NCI-H2227 treated with DMSO at 0.1 percent for 48 hours (cell line): ENCODE data around the gene ZNF831.

Experiments used
- DNase-seq: peaks from one replicate; lab custom pipeline; 2025; lab: John Stamatoyannopoulos, UW

The ZNF831 gene

DNA sequence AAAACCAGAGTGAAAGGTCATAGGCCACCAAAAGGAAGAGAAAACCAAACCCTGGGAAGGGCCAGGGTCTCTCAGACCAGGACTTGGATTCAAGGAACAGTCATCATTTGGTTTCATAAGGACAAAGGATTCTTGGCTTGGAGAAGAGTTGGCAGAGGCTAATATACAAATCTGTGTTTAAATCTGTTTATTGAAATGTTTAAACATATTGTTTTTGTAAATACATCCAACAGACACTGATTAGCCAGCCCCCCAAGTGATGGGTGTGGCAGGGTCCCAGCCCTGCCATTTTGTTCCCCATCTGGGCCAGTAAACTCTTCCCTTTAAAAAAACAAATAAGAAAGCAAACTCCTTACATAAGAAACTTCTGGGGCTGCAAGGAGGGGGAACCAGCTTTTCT lies 6.1 kb upstream of the ZNF831 start:
- no peak for DNase-seq

DNA sequence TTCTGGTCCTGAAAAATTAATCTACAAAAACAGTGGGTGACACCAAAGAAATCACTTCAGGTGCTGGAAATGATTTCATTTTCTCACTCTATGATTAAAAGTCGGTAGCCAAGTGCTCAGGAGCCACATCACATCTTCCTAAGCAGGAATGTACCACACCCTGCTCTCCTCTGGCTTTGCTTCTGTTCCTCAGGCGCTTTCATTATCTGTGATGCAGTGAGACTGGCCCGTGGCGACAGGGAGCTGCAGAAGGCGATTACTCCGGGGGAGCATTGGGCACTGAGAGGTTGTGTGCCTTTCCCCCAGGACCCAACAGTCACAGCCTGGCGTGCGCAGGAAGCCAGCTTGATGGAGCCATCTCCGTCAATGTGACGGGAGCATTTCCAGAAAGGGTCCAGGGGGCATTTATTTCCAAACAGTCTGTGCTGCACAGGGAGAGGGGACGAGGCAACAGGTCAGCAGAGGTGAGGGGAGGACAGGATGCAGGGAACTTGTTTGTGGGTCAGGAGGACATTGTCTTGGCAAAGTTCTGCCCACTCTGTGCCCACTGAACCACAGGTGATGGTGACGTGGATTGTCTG lies 5.6 kb upstream of the ZNF831 start:
- no peak for DNase-seq

DNA sequence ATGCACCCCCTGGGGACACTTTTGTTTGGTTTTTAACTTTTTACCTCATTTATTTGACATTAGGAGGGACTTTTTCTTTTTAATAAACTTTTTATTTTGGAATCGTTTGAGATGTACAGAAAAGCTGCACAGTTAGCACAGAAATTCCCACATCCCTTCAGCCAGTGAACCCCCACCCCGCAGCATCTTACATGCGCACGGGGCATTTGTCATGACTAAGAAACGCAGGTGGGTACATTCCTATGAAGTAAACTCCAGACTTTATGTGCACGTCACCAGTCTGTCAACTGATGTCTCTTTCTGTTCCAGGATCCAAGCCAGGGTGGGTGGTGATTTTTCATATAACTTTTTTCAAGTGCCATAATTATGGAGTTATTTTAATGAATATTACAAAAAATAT lies 4.9 kb upstream of the ZNF831 start:
- DNase-seq, result no peak

DNA sequence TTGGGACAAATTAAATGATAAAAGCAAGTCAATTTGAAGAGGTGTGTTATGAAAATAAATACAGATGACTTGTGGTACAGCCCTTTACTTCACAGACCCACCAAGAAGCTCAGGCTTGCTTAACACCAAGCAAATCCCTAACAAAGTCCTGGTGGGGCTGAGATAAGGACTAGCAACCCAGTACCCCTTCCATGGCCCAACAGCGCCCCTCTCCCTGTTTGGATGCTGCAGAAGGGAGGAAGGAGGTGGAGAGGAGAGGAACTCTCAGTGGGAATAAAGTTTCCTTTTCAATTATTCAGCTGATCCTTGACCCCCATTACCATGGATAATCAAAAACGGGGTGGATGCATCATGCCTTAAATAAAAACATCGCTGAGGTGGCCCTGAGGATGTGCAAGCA lies 4.5 kb upstream of the ZNF831 start:
- DNase-seq, result no peak

DNA sequence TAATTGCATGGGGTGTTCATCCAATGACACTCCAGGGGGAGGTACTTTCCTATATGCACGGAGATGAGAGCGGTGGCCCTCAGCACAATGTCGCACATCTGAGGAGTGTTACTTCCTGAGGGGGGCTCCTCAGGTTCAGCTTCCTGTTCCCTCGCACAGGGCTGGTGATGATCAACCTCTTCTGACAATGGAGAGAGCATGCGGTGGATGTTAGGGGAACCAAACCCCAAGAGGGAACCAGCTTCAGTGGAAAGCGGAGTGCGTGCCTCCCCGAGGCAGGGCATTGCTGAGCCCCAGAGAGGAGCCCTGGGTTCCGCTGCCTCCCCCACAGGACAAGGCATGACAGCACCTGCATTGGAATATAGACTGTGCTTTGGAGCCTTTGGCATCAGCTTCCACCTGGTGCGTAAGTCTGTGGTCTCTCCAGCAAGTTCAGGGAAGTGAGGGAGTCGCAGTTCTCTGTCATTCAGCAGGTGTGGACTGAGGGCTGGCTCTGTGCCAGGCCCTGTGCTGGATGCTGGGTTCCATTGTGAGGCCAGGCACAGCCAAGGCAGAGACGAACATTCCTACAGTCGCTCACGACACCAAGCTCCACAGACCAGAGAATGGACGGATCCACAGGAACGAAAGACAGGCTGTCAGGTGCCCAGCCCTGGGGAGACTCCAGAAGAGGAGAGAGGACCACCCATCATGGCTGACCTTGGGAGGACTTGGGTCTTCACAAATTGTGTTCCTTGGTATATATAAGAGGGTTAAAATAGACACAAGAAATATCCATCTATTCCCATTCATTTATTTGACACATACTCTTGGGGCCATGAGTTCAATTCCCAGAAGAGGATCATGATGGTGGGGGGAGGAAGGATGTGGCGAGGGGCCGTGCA lies 3.9 kb upstream of the ZNF831 start:
- DNase-seq, result no peak

DNA sequence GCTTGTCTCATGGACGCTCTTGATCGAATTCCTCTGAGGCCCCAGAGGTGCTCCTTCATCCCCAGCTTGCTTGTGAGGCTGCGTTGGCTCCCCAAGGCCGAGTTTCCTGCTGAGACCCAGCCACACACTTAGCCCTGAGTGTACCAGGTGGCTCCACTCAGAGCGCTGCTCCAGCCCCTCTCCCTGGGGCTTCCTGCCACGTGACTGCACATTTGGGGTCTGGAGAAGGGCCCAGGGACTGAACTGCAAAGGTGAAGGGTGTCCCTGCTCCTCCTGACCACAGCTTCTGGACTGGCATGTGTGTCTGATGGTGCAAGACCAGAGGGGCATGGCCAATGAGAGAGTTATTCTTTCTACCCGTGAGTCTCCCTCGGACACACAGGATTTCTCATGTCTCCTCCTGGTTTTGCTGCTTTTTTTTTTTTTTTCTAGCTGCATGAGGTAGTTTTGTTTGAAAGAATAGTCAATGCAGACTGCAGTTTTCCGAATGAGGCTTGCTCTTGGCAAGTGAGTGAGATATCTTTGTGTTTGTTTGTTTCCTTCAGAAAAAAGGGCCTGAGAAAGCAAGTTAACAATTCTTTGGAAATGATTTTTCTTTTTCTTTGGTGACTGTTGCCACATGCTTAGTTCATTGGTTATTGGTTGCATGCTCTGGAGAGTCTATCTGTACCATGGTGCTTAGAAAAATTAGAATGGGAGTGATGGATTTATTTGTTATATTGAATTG lies 3.1 kb upstream of the ZNF831 start:
- no peak for DNase-seq

DNA sequence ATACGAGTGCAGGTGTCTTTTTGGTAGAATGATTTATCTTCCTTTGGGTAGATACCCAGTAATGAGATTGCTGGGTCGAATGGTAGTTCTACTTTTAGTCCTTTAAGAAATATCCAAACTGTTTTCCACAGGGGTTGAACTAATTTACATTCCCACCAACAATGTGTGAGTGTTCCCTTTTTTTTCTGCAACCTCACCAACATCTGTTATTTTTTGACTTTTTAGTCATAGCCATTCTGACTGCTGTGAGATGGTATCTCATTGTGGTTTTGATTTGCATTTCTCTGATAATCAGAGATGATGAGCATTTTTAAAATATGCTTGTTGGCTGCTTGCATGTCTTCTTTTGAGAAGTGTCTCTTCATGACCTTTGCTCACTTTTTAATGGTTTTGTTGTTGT lies 1.9 kb upstream of the ZNF831 start:
- DNase-seq, result no peak

DNA sequence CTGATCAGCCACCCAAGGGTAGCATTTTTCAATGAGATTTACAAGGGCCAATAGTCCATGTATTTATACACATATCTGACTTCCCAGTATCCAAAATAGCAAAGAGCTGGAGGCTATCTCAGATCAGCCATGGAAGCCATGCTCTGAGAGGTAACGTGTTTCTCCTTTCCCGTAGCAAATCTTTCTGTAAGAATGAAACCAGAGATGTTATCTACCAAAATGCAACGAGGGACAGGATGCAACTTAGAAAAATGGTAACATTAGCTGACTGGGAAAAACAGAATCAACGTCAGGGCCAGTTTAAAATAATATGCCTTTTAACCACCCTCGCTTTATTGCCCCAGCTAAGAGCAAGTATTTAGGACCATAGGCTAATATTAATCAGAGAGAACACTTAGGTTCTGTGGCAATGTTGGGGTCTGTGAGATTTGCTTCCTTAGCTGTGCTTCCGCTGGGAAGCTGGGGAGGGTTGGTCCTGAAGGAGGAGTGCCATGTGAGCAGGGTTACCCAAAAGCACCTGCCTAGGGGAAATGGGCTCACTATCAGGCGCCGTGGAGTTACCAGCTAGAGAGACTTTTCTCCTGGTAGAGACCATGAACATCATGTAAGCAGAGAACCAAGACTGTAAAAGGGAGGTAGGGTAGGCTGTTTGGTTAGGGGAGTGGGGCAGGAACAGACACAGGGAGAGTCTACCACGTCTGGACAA lies 1.2 kb downstream of the ZNF831 start:
- no peak for DNase-seq

DNA sequence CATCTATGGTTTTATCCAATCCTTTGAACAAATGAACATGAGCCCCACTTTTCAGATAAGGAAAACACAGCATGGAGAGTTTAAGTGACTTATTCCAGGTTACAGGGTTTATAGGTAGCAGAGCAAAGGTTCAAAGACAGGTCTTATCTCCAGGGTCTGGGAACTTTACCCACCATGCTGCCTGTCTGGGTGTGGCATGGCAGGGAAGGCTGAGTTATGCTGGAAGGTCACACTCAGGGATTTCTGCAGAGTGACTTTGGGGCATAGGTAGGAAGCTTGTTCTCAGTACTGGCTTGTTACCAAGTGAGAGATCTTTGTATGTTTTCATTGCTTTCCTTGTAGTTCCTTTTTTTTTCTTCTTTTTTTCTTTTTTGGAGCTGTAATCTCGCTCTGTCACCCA lies 1.8 kb downstream of the ZNF831 start:
- no peak for DNase-seq

DNA sequence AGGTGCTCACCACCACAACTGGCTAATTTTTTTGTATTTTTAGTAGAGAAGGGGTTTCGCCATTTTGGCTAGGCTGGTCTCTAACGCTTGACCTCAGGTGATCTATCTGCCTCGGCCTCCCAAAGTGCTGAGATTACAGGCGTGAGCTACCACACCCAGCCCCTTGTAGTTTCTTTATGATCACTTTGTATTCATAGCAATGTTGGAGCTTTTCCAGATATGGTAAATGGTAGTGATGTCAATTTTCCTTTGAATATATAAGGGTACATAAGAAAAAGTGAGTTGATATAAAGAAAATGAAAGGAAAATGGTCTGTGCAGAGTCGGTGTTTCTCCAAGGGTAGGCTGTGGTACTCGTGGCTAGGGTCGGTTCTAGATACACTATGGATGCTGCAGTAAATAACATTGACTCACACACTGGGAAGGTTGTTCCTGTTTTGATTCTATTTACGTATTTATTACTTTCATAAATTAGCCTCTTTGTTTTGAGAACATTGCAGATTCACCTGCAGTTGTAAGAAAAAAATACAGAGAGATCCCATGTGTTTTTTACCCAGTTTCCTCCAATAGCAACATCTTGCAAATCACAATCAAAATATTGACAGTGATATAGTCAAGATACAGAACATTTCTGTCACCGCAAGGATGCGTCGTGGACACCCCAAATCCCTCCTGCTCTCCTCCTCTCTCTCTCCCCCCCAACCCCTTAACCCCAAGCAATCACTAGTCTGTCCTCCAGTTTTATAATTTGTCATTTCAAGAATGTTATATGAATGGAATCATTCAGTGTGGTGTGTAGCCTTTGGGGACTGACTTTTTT lies 2.5 kb downstream of the ZNF831 start:
- no peak for DNase-seq

DNA sequence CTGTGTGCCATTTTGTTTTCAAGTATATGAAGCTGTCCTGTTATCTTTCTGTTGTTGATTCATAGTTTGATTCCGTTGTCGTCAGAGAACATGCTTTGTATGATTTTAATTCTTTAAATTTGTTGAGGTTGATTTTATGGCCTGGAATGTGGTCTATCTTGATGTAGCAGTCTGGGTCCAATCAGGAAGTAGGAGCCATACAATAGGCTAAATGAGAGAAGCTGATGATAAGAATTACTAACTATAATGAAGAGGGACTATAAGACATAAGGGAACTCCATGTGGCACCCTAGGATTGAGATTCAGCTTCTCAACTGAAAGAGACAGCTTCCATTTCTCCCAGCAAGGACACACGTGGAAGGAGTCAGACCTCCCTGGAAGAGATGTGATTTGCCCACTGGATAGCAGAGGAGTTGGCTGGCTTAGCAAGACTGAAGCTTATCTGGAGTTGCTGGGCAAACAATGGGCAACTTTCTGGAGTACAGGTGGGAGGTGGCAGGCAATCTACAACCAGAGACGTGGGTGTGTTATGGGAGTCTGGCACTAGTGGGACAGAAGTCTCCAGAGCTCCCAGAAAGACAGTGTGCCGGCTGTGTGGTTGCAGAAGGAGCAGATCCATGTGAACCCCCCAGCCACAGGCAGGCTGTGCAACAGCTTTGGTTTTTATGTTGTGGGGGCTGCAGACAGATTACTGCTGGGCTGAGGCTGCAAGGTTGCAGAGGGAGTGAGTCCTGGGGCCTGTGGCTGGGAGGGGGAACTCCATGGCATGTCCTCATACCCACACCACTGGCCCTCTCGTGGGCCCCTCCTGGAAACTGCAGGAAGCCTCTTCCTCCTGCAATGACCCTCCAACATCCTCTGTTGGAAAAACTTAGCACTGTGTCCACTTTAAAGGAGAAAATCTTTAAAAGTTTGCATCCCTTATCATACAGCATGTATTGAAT lies 7.1 kb downstream of the ZNF831 start:
- no peak for DNase-seq

DNA sequence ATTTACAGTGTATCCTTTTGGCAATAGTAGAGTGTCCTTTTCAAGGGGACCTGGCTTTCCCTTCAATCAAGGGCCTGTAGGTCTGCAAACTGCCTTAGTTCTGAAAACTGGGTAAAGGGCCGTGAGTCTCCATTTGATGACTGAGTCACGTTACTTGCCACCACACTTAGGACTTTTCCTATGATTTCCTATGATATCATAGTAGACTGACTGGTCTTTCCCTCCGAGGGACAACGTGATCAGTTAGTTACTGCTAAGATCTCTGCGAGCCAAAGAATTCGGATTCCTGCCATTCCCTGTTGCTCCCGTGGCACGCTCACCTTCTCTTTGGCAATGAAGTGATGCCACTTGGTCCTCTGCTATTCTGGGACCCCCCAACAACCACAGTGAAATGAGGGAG lies 8.4 kb downstream of the ZNF831 start:
- DNase-seq, result no peak

DNA sequence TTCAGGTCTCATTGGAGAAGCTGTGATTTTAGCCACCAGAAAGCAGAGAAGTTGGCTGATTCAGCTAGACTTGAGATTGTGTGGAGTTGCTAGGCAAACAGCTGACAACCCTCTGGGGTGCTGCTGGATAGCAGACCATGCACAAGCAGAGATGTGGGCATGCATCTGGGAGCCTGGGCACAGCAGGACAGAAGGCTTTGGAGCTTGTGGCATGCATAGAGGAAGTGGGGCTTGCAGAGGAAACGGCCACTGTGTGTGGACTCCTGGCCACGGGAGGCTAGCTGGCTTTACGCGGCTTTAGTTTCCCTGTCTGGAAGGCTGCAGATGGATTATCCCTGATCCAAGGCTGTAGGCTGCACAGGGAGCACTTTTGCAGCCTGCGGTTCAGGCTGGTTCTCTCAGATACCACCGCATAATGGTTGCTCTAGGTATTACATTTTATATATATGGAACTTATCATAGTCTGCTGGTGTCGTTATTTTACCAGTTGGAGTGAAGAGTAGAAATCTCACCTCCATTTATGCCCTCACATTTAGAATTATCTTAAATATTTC lies 10.4 kb downstream of the ZNF831 start:
- no peak for DNase-seq

DNA sequence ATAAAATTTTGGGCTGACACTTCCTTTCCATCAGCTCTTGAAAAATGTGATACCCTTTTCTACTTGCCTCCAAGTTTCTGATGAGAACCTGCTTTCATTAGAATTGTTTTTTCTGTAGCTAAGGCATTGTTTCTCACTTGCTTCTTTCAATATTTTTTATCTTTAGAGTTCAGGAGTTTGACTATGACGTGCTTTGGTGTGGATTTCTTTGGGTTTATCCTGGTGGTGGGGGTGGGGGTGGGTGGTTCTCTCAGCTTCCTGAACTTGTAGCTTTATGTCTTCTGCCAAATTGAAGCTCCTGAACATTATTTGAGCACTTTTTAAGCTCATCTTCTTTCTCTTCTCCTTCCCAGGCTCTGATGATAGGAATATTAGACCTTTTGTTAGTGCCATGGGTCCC lies 11.4 kb downstream of the ZNF831 start:
- DNase-seq, result no peak

DNA sequence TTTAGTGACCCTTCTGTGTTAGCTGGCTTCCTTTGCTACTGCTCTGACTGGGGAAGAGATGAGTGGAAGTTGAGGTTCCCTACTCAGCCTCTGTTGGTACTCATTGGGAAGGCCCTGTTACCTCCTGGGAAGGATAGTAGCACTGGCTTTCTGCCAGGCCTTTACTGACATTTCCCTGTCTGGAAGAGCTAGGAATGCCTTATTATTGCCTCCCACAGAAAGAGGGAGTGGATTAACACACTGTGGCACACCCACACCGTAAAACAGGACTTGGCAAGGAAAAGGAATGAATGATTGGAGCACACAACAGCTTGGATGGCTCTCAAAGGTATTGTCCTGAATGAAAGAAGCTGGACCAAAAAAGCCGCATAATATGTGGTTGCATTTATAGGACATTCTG lies 12.2 kb downstream of the ZNF831 start:
- no peak for DNase-seq

DNA sequence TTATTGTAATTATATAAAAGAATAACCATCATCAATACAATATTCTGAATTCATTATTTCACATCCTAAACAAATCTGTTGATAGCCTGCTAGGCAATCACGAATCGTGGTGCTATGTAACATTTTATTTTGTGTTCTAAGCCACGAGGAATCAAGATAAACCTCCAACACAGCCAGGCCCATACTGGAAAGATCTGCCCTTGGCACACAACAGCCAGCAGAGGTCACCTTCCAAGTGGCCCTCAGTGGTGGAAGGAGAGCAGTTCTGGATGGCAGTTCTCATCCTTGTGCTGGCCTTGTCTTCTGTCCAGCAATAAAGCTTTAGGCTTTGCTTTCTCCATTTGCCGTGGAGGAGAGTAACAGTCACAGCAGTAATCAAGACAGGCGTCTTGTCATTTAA lies 13.2 kb downstream of the ZNF831 start:
- DNase-seq, result no peak

DNA sequence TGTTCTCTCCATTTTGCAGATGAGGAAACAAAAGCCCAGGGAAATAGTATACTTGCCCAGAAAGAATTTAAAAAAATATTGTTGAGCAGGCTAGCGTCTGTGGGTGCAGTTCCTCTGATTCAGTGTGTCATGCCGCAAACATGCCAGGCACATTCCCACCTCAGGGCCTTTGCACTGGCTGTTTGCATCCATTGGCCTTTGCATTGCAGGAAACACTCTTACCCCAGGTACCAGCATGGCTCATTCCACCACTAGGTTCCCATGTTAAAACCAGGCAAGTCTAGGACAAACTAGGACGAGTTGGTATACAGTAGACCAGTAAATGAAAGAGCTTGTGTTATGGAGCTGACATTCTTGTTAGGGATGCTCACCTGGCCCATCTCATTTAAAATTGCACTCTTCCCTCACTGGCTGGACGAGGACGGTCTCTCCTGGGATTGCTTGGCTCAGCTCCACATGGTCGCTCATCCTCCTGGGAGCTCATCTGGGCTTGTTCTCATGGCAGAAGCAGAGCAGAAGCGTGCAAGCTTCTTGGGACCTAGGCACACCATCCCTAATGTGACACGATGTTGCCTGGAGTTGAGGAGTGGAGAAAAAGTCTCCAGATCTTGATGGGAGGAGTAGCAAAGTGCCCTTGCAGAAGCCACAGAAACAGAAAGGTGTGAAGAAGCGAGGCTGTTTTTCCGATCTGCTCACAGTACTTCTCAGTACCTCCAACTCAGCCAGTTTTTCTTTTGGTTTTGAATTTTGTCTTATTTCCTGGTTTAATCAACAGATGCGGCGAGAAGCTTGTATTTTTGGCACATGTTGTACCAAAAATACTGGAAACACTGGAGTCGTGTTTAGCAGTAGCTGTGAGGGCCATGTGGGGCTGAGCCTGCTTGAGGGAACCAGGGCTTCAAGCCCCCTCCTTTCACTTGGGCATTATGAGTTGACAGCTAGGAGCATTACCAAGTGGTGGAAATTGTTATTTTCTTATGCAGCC lies 13.9 kb downstream of the ZNF831 start:
- DNase-seq, result no peak

DNA sequence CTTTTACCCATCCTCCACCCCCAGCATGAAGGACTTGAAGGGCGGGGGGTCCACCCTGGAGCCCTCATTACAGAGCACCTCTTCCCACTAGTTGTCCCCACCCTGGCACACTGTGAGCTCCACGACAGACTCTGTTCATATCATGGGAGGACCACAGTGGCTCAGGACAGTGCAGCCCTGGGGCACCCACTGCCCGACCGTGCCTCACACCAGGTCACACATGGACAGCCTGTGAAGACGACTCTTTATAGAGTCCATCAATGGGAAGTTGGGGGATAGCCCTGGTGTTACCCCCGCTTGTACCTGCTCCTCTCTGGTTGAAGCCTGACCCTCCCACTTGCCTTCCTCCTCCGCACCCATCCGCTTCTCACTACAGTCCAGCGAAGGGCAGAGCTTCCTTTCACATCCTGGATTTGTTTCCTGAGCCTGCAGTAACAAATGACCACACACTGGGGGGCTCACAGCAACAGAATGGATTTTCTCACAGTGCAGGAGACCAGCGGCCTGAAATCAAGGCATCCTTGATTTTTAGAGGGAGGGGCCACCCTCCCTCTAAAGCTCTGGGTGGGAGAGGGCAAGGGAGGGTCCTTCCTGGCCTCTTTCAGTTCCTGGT lies 15.5 kb downstream of the ZNF831 start:
- DNase-seq, result no peak

DNA sequence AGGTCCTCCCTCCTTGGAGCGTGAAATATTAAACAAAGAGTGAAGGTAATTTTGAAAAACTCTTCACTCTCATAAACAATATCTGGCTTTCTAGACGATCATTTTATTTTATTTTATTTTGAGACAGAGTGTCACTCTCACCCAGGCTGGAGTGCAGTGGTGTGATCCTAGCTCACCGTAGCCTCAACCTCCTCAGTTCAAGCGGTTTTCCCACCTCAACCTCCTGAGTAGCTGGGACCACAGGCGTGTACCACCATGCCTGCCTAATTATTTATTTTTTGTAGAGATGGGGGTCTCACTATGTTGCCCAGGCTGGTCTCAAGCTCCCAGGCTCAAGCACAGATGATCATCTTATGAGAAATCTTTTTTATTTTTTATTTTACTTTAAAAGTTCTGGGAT lies 16.4 kb downstream of the ZNF831 start:
- no peak for DNase-seq
